Calu3 (cell line): ENCODE data around the gene TUBB1. TPM values are rescaled to one million over a fixed set of nuclear protein-coding genes. Genes with fewer than 3 reads are reported as not detected.

Experiments
- BruUV-seq: library from RNA; stranded (reverse); fragments of 400-500 nt; replicated peaks from 2 replicates; lab custom pipeline; 2021; lab: Mats Ljungman, UMichigan
- CTCF ChIA-PET: fragments of 300-600 bp; sonication (Branson Sonifier 250); formaldehyde crosslinking; loops from one replicate; lab custom pipeline; 2022; ENCODE audit warnings: antibody characterized with exemption; lab: Charles Lee
- DNase-seq: peaks from one replicate; pipeline ENCODE4 v3.0.0; 2022
- H3K27ac Mint-ChIP-seq: one replicate; pipeline ENCODE4 v1.8.0; 2022; ENCODE audit warnings: mixed read lengths; ENCODE audit not compliant: unreplicated experiment
- H3K27me3 Mint-ChIP-seq: one replicate; pipeline ENCODE4 v1.8.0; 2022; ENCODE audit warnings: mixed read lengths; ENCODE audit not compliant: unreplicated experiment
- H3K36me3 Mint-ChIP-seq: one replicate; pipeline ENCODE4 v1.8.0; 2022; ENCODE audit warnings: mild to moderate bottlenecking, moderate library complexity, mixed read lengths; ENCODE audit not compliant: insufficient read depth, unreplicated experiment
- H3K4me1 Mint-ChIP-seq: one replicate; pipeline ENCODE4 v1.8.0; 2022; ENCODE audit warnings: mild to moderate bottlenecking, low read depth, mixed read lengths; ENCODE audit not compliant: unreplicated experiment
- H3K4me3 Mint-ChIP-seq: one replicate; pipeline ENCODE4 v1.8.0; 2022; ENCODE audit warnings: mild to moderate bottlenecking, low read depth, moderate library complexity, mixed read lengths; ENCODE audit not compliant: unreplicated experiment
- H3K9me3 Mint-ChIP-seq: one replicate; pipeline ENCODE4 v1.8.0; 2022; ENCODE audit warnings: low read depth, mixed read lengths; ENCODE audit not compliant: unreplicated experiment
- CTCF ChIP-seq: fragments of 200-600 bp; IDR thresholded peaks from one replicate; pipeline ENCODE4 v1.8.0; 2022; ENCODE audit warnings: antibody characterized with exemption; ENCODE audit not compliant: unreplicated experiment
- intact Hi-C: fragments of 100-400 bp; cut with micrococcal nuclease; formaldehyde crosslinking; loops from one replicate; pipeline ENCODE4 v1.10.0; 2022; ENCODE audit not compliant: unreplicated experiment
- total RNA-seq: library from RNA; stranded (reverse); gene quantifications from 2 replicates; pipeline ENCODE4 v1.2.3, GENCODE V29; 2022

Gene TUBB1
- total RNA-seq, 1 experiment from 2014 or later = not detected

- peaks cover 87% of the 10 kb centered on the region for H3K36me3 Mint-ChIP-seq
- H3K4me3 Mint-ChIP-seq = no peak overlapping the region
- peaks cover 17% of the 10 kb centered on the region for H3K4me1 Mint-ChIP-seq
- intact Hi-C loops = no loop called here
- H3K27ac Mint-ChIP-seq = no peak overlapping the region
- no peak for DNase-seq
- BruUV-seq = no TSS peak
- H3K9me3 Mint-ChIP-seq = no peaks in the 10 kb centered on the region
- H3K27me3 Mint-ChIP-seq = no peaks in the 10 kb centered on the region
- TF ChIP-seq CTCF = no peak
- CTCF ChIA-PET = interaction anchor here (0.6 to 1.1 kb wide), 3 partner anchors 11 to 123 kb away, joined by 3 to 7 read pairs (median 5); no protein-coding TSS in a partner anchor
Measured at GRCh38 chr20:58993332-58994248, 25.6 kb upstream of the TUBB1 start.

GRCh38 chr20:58994390-58995159, 24.7 kb upstream of the TUBB1 start:
- intact Hi-C loops = no loop called here
- Mint-ChIP-seq H3K27ac (no peak overlapping the region), H3K9me3 (no peaks in the 10 kb centered on the region), H3K27me3 (no peaks in the 10 kb centered on the region), H3K4me3 (no peak overlapping the region), H3K4me1 (peaks cover 17% of the 10 kb centered on the region), H3K36me3 (peaks cover 86% of the 10 kb centered on the region)
- TF ChIP-seq CTCF = no peak
- DNase-seq = no peak
- TSS peak; percentile 22 for BruUV-seq
- CTCF ChIA-PET = interaction anchor here (0.6 kb wide), 1 partner anchor 12 kb away, joined by 7 read pairs; no protein-coding TSS in a partner anchor

GRCh38 chr20:58995461-58996225, 23.6 kb upstream of the TUBB1 start:
- no peak for TF ChIP-seq CTCF
- peak; percentile 24 for DNase-seq
- intact Hi-C loops = no loop called here
- Mint-ChIP-seq H3K4me1 (peaks cover 17% of the 10 kb centered on the region), H3K27me3 (no peaks in the 10 kb centered on the region), H3K4me3 (peak overlapping the region; percentile 0), H3K36me3 (peaks cover 84% of the 10 kb centered on the region), H3K27ac (peak overlapping the region; percentile 56), H3K9me3 (no peaks in the 10 kb centered on the region)
- CTCF ChIA-PET = interaction anchor here (0.6 to 0.8 kb wide), 2 partner anchors 9 to 14 kb away, joined by 3 to 11 read pairs; no protein-coding TSS in a partner anchor
- no TSS peak for BruUV-seq

- Mint-ChIP-seq H3K4me3 (peak overlapping the region; percentile 0), H3K27ac (peak overlapping the region; percentile 56), H3K36me3 (peaks cover 81% of the 10 kb centered on the region), H3K27me3 (no peaks in the 10 kb centered on the region), H3K4me1 (peaks cover 17% of the 10 kb centered on the region), H3K9me3 (no peaks in the 10 kb centered on the region)
- BruUV-seq = no TSS peak
- no peak for DNase-seq
- TF ChIP-seq CTCF = no peak
- intact Hi-C loops = no loop called here
- CTCF ChIA-PET = interaction anchor here (0.6 to 0.8 kb wide), 2 partner anchors 9 to 14 kb away, joined by 3 to 11 read pairs; no protein-coding TSS in a partner anchor
Measured at GRCh38 chr20:58996226-58996611, 23.0 kb upstream of the TUBB1 start.
